GM19099 (cell line): Measurements from ENCODE around the gene TMEM255B.

Source experiments
- POLR2A ChIP-seq: IDR thresholded peaks from 3 replicates; pipeline ENCODE4 v1.6.1; 2011; ENCODE audit warnings: low read depth; ENCODE audit not compliant: insufficient read length; ENCODE audit errors: extremely low read depth

Gene TMEM255B

DNA sequence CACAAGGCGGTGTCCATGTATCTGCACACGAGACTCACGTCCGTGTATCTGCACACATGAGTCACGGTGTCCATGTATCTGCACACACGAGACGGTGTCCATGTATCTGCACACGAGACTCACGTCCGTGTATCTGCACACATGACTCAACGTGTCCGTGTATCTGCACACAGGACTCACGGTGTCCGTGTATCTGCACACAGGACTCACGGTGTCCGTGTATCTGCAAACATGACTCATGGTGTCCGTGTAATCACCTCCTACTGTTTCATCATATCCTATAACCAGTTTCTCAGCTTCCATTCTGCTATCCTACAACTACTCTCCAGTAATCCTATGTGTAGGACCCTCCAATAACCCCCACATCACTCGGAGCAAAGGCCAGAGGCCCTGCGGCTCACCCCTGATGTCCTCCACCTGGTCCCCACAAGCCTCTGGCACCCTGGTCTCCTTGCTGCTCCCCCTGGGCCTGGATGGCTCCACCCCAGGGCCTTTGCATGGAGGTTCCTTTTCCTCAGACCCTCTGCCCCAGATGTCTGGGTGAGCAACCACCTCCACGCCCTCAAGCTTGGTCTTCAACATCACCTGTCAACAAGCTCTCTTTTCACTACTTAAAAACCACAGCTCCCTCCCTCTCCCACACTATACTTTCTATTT, 2.5 kb upstream of the TMEM255B start:
- TF ChIP-seq POLR2A, result no peak

DNA sequence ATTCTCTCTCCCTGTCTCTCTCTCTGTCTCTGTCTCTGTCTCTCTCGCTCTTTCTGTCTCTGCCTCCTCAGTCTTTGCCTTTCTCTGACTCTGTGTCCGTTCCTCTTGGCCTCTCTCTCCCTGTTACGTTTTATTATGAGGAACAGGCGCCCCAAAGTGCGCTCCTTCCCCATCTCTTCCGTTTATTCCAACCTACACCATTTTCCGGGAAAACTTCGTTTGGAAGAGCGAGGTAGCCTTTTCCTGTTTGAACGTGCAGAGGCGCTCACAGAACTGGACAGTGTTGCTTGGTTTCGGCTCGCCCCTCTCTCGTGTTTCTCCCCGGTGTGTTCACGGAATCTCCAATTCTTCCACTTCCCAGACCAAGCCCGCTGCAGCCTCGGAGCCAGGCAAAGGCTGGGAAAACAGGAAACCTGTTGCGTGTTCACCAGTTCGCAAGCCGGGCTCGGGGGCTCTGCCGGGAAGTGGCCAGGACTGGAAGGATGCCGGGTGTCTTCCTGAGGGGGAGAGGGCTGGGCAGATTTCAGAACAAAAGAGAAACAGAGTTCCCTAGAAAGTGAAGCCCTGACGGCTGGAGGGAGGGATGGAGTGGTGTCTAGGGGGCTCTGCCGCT, 605 bp downstream of the TMEM255B start:
- TF ChIP-seq POLR2A, result no peak

DNA sequence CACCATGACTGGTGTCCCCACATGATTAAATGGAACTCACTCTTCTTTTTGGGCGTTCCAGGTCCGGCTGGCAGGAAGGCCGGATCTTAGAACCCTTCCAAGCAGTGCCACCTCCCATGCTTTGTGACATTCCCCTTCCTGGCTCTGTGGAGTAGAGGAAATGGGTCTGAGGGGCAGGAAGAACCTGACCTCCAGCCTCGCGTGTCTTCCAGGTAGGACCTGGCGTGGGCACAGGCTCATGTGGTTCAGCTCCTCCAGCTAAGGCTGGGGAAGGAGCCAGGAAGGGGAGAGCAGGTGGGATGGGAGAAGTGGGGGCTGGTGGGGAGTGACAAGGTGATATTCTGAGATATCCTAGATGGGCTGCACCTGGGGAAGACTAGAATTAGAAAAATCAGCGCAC, 2.1 kb downstream of the TMEM255B start:
- TF ChIP-seq POLR2A, result no peak

DNA sequence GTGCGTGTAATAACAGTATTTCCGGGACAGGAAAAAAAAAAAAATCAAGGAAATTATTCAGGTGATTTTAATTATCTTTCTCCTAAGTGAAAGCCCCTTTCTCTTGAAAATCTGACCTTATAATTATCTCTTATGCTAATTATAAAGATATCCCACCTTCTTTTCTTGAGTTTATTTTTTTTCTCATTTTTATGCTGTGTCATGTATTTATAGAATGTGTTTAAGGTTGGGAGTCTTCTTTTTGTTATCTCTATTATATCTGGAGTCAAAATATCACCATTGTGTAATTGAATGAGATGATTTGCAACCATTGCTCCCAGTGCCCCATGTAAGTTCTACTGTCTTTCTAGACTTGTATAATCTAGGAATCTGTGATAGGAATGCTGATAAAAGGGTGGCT, 3.0 kb downstream of the TMEM255B start:
- TF ChIP-seq POLR2A, result no peak

DNA sequence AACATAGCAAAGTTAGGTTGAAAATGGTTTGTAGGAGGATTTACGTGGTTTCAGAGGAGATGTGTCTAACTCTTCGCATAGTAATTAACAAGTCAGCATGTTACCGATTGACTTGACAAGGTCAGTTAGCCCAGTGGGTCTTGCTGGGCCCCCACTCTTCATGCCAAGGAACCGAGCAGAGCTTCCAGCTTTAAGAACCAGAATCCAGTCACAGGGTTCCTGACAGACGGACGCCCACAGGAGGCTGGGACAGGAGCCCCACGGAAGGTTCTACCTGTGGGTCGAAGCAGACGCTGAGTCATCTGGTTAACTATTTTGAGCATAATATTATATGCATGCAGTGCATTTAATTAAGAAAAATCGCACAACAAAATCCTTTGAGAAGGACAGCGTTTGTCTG, 3.5 kb downstream of the TMEM255B start:
- TF ChIP-seq POLR2A, result no peak

DNA sequence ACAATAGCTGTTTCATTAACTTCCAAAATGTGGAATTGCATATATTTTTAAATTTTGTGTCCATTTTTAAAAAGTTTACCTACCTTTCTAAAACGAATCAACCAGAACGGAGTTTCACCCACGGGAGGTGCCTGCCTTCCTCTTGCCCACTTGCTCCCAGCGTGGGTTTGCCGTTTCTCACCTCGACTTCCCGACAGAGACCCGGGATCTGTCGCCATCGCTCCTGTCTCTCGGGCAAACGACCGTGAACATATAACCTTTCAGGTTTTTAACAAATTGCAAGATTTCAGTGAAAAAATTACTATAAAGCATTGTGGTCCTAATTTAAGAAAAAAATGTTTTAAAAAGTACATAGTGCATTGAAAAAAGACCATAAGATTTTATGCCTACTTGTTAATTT, 4.2 kb downstream of the TMEM255B start:
- TF ChIP-seq POLR2A, result no peak

DNA sequence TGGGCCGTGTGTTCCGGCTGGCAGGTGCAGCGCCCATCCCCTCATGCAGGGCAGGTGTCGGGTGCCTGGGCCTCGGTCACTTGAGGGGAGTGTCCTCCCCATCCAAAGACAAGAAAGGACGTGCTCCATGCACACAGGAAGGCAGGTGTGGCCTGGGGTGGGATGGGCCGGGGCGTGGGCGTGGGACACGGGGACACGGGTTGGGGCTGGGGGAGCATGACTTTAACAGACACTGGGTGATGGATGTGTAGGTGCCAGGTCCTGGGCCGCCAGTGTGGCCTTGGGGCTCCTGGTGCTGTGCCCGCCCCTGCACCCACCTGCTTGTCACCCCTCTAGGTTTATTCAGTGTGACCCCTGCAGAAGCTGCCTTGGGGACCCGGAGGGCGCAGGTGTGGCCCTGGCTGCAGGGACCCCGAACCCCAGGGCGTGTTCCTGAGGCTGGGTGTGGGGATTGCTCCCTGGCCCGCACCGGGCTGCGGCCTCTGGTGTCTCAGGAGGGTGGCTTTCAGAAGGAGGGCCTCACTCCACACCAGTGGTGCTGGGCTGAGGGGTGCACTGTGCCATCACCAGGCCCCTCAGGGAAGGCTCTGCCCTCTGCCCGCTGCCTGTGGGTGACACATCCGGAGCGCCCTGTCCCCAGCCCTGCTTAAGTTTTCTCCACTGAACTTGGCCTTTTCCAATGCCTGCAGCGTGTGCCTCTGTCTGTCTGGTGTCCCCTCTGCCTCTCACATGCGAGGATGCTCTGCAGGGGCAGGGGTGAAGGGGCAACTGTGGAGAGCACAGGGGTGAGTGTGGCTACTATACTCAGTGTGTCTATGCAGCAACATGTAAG, 5.2 kb downstream of the TMEM255B start:
- TF ChIP-seq POLR2A, result no peak

DNA sequence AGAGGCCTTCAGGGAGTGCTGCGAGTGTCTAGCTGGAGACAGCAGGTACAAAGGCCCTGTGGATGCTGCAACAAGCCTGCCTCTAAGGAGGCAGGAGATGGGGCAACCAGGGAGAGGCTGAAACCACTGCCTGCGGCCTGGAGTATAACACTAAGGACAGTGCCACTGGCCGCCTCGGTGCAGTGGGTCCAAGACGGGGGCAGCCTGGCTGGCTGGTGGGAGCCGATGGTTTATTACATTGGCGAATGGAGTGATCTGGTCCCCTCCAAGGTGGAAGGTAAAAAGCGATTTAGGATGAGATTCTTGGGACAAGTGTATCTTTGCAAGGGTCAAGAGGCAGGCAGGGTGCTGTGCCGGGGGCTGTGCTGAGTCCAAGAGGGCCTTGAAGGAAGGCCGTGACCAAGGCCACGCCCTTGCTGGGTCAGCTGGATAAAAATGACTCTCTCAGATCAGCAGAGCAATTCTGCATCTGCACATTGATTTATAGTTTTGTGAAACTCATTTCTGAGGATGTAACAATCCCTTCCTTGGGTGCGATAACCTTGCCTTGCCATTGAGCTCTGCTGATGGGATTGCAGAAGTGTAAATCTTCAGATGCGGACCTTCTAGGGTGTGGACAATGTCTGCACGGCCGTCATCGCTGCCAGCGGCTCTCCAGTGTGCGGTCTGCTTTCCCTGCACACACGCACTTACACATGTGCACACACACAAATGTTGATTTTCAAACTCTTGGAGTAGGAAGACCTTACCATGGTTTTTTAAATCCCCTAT, 6.0 kb downstream of the TMEM255B start:
- no peak for TF ChIP-seq POLR2A

DNA sequence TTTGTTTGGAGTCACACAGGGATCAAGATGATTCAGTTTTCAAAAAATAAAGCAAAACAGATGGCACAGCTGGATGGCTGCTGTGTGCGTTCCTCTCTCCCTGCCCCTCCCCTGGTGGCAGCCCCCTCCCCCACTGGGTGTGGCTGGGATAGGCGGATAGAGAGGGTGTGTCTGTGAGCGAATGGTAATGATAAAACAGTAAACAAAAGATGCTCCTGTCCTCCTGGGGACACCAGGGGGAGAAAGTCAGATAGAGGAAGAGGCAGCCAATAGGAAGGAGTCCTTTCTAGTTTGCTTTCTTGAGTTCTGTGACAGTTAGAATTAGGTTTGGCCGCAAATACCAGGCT, 6.5 kb downstream of the TMEM255B start:
- TF ChIP-seq POLR2A, result no peak

DNA sequence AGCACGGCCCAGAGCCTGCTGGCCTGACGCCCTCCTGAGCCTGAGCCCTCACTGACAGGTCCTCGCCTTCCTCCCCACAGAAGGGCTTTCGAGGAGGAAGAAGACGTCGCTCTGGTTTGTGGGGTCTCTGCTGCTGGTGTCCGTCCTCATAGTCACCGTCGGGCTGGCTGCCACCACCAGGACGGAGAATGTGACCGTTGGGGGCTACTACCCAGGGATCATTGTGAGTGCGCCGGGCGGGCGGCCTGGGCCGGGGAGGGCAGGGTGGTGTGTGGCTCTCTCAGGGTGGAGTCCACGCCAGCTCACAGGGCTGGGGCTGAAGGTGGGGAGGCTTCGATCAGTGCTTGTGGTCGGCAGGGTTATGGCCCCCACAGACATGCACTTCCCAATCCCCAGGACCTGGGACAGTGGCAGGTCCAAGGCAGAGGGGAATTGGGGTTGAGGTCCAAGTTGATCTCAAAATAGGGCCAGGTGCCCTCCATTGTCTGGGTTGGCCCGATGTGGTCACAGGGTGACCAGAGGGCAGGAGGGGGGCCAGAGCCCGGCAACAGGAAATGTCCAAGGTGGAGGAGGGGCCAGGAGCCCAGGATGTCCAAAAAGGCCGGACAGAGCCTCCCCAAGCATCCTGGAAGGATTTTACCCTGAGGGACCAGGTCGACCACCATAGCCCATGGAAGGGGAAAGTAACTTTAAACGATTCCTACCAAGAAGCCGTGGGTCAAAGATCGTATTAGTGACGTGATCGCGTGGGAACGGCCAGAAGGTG, 7.2 kb downstream of the TMEM255B start:
- TF ChIP-seq POLR2A, result no peak

DNA sequence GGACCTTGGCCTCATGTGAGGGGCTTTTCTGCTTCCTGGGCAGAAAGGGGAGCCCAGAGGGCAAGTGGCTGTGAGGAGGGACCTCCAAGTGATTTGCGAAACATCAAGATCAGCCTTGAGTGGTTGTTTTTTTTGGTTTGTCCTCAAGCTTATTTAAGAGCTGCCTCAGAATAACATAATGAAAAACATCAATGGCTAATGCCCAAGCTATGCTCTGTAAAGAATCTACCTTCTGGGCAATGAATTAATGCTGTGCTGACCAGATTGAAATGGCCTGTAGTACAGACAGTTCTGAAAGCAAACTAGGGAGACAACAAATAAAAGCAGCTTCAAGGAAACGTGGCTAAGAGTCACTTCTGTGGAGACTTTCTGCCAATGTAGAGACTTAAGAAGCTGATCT, 8.3 kb downstream of the TMEM255B start:
- TF ChIP-seq POLR2A, result no peak

DNA sequence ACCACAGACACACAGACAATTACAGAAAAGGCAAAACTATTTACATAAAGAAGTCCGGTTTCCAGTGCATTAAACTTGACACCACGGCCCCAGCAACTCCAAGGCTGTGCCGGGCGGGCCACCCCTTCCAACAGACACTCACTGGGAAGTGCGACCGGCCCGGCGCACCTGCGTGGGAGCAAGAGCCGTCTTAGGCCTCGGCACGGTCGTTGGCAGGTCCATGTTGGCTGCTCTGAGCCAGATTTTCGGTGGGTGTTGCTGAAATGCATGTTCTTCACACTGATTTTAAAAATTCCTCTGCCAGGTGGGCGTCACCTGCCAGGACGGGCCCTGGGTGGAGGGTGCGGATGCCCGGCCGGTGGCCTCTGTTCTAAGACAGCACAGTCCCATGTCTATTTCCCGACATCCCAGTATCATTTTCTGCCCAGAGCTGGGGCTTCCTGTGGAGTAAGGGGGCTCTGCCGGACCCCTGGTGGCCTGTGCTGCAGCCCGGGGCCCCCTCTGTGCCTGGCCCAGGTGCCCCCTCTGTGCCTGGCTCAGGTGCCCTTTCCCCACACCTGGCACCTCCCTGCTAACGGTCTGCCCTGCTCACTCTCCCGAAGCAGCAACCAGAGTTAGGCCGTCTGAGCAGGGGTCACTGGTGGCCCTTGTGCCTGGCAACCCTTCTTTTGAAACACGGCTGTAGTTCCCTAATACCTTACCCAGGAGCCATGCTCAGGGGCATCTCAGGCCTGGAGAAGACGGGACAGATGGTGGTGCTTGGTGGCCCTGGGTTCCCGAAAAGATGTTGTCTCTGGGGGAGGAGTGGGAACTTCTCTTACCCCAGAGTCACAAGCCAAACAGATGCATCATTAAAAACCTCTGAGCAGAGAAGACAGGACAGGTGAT, 9.2 kb downstream of the TMEM255B start:
- TF ChIP-seq POLR2A, result no peak

DNA sequence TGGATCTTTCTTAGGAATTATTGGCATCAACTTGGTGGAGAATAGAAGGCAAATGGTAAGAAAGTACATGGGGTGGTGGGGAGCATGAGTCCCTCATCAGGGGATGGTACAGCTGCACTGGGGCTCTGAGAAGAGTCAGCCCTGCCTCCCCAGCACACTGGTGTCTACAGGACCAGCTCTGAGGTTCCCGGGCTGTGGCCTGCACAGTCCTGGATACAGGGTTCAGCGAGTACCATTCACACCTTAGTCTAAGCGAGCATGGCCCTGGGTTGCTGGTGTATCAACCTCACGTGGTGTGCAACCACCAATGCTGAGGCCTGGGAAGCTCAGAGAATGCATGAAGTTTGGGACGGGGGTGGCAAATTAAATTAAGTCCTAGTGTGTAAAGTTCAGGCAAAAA, 10.1 kb downstream of the TMEM255B start:
- no peak for TF ChIP-seq POLR2A

DNA sequence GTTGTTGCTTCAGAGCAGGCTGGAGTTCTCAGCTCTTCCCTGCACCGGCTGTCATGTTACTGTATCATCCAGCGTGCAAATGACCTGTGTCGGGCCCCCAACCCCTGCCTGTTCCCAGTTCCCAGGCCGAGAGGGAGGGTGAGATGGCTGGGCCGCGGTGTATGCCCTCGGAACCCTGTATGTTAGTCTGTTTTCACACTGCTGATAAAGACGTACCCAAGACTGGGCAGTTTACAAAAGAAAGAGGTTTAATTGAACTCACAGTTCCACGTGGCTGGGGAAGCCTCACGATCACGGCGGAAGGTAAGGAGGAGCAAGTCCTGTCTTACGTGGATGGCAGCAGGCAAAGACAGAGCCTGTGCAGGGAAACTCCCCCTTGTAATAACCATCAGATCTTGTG, 10.9 kb downstream of the TMEM255B start:
- no peak for TF ChIP-seq POLR2A

DNA sequence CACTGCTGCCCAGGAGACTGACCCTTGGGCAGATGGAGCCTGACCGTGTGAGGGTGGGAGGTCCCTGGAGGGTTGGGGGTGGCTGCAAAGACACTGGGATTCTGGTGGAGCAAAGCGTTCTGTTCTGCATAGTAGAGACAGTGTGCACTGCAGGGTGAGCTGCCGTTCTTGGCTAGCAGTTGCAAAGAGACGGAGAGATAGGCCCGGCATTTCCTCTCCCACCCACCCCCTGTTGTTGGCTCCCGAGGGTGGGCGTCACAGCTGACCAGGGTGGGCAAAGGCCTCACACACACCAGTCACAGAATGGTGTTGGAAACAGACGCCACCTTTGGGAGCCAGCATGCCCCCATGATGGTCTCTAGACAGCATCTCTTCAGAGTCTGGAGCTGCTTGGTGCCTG, 11.4 kb downstream of the TMEM255B start:
- TF ChIP-seq POLR2A, result no peak
